Smooth muscle cell (in vitro differentiated cells): ENCODE measurements around the gene CHMP1B. TPM values are rescaled to one million over a fixed set of nuclear protein-coding genes. Genes with fewer than 3 reads are reported as not detected.

Experiments
- DNase-seq: peaks from one replicate; lab custom pipeline; 2025; ENCODE audit not compliant: unreplicated experiment; lab: John Stamatoyannopoulos, UW
- H2AFZ ChIP-seq: fragments of 200-600 bp; sonication (generic); 2 replicates; pipeline ENCODE4 v1.6.0; 2016; ENCODE audit warnings: antibody characterized with exemption, low read depth, mild to moderate bottlenecking
- H3F3A ChIP-seq: fragments of 200-600 bp; sonication (generic); 2 replicates; pipeline ENCODE4 v1.6.0; 2017; ENCODE audit warnings: antibody characterized with exemption, low read depth
- H3K27ac ChIP-seq: fragments of 200-600 bp; sonication (generic); 2 replicates; pipeline ENCODE4 v1.5.1; 2016; ENCODE audit warnings: low read depth, mild to moderate bottlenecking
- H3K27me3 ChIP-seq: fragments of 200-600 bp; sonication (generic); 2 replicates; pipeline ENCODE4 v1.6.1; 2016; ENCODE audit warnings: low read depth, mild to moderate bottlenecking
- H3K36me3 ChIP-seq: fragments of 200-600 bp; sonication (generic); 2 replicates; pipeline ENCODE4 v1.5.1; 2016; ENCODE audit warnings: low read depth
- H3K4me1 ChIP-seq: fragments of 200-600 bp; sonication (generic); 2 replicates; pipeline ENCODE4 v1.5.1; 2016; ENCODE audit warnings: low read depth
- H3K4me2 ChIP-seq: fragments of 200-600 bp; sonication (generic); 2 replicates; pipeline ENCODE4 v1.6.0; 2016; ENCODE audit warnings: mild to moderate bottlenecking
- H3K4me3 ChIP-seq: fragments of 200-600 bp; sonication (generic); 2 replicates; pipeline ENCODE4 v1.5.1; 2016; ENCODE audit warnings: mild to moderate bottlenecking
- H3K79me2 ChIP-seq: fragments of 200-600 bp; sonication (generic); 2 replicates; pipeline ENCODE4 v1.6.0; 2016; ENCODE audit warnings: low read depth, mild to moderate bottlenecking
- H3K9ac ChIP-seq: fragments of 200-600 bp; sonication (generic); 2 replicates; pipeline ENCODE4 v1.6.0; 2016; ENCODE audit warnings: low read depth
- H3K9me3 ChIP-seq: fragments of 200-600 bp; sonication (generic); replicated peaks from 2 replicates; pipeline ENCODE4 v1.5.1; 2016; ENCODE audit warnings: low read depth
- H4K20me1 ChIP-seq: fragments of 200-600 bp; sonication (generic); 2 replicates; pipeline ENCODE4 v1.6.0; 2016; ENCODE audit warnings: low read depth
- WGBS: methylation state at CpG from one replicate; pipeline ENCODE4 v1.1.7; 2016; ENCODE audit warnings: low lambda C conversion rate; 5-methylcytosine and 5-hydroxymethylcytosine counted together
- polyA plus RNA-seq: library from polyadenylated mRNA; unstranded; fragments of >200 nt; fragmentation: Nextera tagmentation; extraction: Ambion mirVana; gene quantifications from 2 replicates; pipeline ENCODE4 v1.2.1, GENCODE V29; 2016
- total RNA-seq: library from RNA; depleted of rRNA; stranded (reverse); fragments of >200 nt; gene quantifications from 2 replicates; pipeline ENCODE4 v1.2.3, GENCODE V29; 2014
- TF ChIP-seq, protein P1 (sequence below): fragments of 200-600 bp; sonication (generic); IDR thresholded peaks from 2 replicates; pipeline ENCODE4 v1.5.1; 2017; ENCODE audit warnings: borderline replicate concordance, mild to moderate bottlenecking, antibody characterized with exemption; ENCODE audit not compliant: insufficient read depth, poor library complexity, severe bottlenecking

Gene CHMP1B
- total and polyA plus RNA-seq, 2 experiments from 2014 or later, result 35.6 to 54.6 TPM

DNA sequence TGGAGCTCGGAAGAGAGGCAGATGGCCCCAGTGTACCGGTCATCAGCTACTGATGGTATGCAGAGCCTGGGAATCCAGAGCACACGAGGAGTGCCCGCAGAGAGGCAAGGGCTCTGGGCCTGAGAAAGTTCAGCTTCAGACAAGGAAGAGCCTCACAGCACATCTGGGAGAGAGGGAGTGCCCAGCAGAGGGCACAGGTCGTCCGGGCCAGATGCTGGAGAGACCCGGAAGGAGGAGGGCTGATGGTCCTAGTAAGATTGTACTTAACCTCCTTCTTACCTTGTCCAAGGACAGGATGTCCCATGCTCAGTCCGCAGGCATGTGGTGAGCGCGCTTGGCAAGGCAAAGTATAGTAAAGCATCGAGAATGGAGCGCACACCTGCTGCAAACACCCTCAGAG lies 24.4 kb upstream of the CHMP1B start:
- Histone ChIP-seq H2AFZ (no peak overlapping the region), H3K27ac (no peak overlapping the region)
- 89% methylated on average over 12 of the region's 12 CpGs for WGBS

DNA sequence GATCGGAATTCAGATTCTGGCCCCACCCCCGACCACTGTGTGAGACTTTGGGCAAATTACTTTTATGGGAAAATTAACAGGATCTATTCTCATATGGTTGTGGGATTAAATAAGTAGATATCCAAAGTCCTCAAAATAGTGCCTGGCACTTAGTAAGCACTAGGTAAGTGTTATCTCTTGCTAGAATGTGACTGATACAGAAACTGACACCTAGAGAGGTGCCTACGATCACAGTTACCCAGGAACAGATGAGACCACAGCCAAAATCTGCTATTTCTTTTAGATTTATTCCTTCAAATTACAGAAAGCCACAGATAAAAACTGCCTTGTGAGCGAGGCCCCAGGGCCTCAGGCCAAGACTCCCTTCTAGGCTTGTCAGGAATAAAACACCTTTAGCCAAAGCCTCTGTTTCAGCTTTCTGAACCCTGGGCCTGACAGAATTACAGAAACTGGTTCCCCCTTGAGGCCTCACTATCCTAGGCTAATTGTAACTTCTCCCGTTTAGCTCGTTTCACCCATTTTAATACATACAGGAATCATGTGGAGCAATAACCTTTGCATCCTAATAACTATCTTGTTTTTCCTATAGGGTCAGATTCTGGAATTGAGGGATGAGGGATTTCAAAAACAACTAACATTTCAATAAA lies 22.3 kb upstream of the CHMP1B start:
- H3K36me3 ChIP-seq, result no peaks in the 10 kb centered on the region
- no peak overlapping the region for H3K9ac ChIP-seq
- no peak overlapping the region for H3K27ac ChIP-seq
- H3K9me3 ChIP-seq, result no peaks in the 10 kb centered on the region
- H3K4me2 ChIP-seq, result no peak overlapping the region
- no peak overlapping the region for H2AFZ ChIP-seq
- H4K20me1 ChIP-seq, result no peaks in the 10 kb centered on the region
- H3K4me1 ChIP-seq, result no peaks in the 10 kb centered on the region
- H3F3A ChIP-seq, result no peaks in the 10 kb centered on the region
- no peaks in the 10 kb centered on the region for H3K27me3 ChIP-seq
- 72% methylated on average over 6 of the region's 6 CpGs for WGBS
- no peaks in the 10 kb centered on the region for H3K79me2 ChIP-seq
- TF ChIP-seq, protein P1, sequence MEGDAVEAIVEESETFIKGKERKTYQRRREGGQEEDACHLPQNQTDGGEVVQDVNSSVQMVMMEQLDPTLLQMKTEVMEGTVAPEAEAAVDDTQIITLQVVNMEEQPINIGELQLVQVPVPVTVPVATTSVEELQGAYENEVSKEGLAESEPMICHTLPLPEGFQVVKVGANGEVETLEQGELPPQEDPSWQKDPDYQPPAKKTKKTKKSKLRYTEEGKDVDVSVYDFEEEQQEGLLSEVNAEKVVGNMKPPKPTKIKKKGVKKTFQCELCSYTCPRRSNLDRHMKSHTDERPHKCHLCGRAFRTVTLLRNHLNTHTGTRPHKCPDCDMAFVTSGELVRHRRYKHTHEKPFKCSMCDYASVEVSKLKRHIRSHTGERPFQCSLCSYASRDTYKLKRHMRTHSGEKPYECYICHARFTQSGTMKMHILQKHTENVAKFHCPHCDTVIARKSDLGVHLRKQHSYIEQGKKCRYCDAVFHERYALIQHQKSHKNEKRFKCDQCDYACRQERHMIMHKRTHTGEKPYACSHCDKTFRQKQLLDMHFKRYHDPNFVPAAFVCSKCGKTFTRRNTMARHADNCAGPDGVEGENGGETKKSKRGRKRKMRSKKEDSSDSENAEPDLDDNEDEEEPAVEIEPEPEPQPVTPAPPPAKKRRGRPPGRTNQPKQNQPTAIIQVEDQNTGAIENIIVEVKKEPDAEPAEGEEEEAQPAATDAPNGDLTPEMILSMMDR, result no peak
- no peak for DNase-seq
- no peak overlapping the region for H3K4me3 ChIP-seq

More for the DNA sequence above, 24.4 kb upstream of the CHMP1B start:
- TF ChIP-seq, protein P1, result no peak
- no peaks in the 10 kb centered on the region for H3F3A ChIP-seq
- no peaks in the 10 kb centered on the region for H3K36me3 ChIP-seq
- H3K27me3 ChIP-seq, result no peaks in the 10 kb centered on the region
- no peak for DNase-seq
- H3K79me2 ChIP-seq, result no peaks in the 10 kb centered on the region
- no peak overlapping the region for H3K9ac ChIP-seq
- no peaks in the 10 kb centered on the region for H3K9me3 ChIP-seq
- H3K4me3 ChIP-seq, result no peak overlapping the region
- no peaks in the 10 kb centered on the region for H4K20me1 ChIP-seq
- H3K4me2 ChIP-seq, result no peak overlapping the region
- H3K4me1 ChIP-seq, result no peaks in the 10 kb centered on the region

DNA sequence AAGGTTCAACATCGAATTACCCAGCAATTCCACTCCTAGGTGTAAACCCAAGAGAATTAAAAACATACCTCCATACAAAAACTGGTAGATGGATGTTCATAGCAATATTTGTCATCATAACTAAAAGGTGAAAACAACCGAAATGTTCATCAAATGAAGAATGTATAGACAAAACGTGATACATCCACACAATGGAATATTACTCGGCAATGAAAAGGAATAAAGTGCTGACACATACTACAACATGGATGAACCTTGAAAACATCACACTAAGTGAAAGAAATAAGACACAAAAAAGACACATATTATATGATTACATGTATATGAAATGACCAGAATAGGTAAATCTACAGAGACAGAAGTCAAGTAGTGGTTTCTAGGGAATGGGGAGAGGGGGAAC lies 20.6 kb upstream of the CHMP1B start:
- 97% methylated on average over 4 of the region's 4 CpGs for WGBS
- no peak overlapping the region for H3K4me3 ChIP-seq
- DNase-seq, result no peak
- no peak overlapping the region for H3K4me2 ChIP-seq
- no peaks in the 10 kb centered on the region for H4K20me1 ChIP-seq
- no peaks in the 10 kb centered on the region for H3K79me2 ChIP-seq
- H3K36me3 ChIP-seq, result no peaks in the 10 kb centered on the region
- H3K4me1 ChIP-seq, result no peaks in the 10 kb centered on the region
- H3K27ac ChIP-seq, result no peak overlapping the region
- TF ChIP-seq, protein P1, result no peak
- H3F3A ChIP-seq, result no peaks in the 10 kb centered on the region
- H2AFZ ChIP-seq, result no peak overlapping the region
- no peaks in the 10 kb centered on the region for H3K9me3 ChIP-seq
- no peaks in the 10 kb centered on the region for H3K27me3 ChIP-seq
- H3K9ac ChIP-seq, result no peak overlapping the region

DNA sequence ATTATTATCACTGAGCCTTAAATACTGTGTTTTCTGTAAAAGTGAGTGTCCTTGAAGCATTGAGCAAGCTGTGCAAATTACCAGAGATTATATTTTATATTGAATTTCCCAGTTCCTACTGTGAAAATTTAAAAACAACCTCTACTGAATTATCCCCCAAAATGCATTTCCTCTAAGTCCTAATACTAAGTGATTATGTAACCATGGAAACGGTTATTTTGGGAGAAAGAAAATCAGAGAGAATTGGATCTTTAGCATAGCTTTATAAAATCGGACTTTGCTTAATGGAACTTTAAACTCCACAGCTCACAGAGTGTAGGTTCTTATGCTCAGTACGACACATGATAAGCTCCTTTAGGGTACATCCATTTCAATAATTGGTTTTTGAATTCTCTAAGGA lies 19.3 kb upstream of the CHMP1B start:
- Histone ChIP-seq H3K36me3 (no peaks in the 10 kb centered on the region), H3K27ac (no peak overlapping the region), H3K4me3 (no peak overlapping the region), H3K79me2 (no peaks in the 10 kb centered on the region), H3K4me1 (no peaks in the 10 kb centered on the region), H2AFZ (no peak overlapping the region), H4K20me1 (no peaks in the 10 kb centered on the region), H3K4me2 (no peak overlapping the region), H3K9ac (no peak overlapping the region), H3K9me3 (no peaks in the 10 kb centered on the region), H3F3A (no peaks in the 10 kb centered on the region), H3K27me3 (no peaks in the 10 kb centered on the region)
- no peak for DNase-seq
- TF ChIP-seq, protein P1, result no peak
- 91% methylated on average over 3 of the region's 3 CpGs for WGBS
